Measurements from ENCODE around the gene C22orf15. TPM values are rescaled to one million over a fixed set of nuclear protein-coding genes. Genes with fewer than 3 reads are reported as not detected.

Gene C22orf15
- total RNA-seq, 1 experiment from 2014 or later = not detected

GRCh38 chr22:23754220-23754919 lies 8.4 kb upstream of the C22orf15 start, which contains the start of gene VPREB3:
TSS of gene VPREB3 (minus strand) at chr22:23754425. CDS start at chr22:23754363, 62 bp downstream.
- intact Hi-C loops (cut with micrococcal nuclease) = no loop called here
- DNase-seq (ENCODE audit: unreplicated experiment) = no peak
- no peaks in the 10 kb centered on the region for H3K27me3 Mint-ChIP-seq (ENCODE audit: insufficient read depth, unreplicated experiment)
- no peak within 1 kb of the TSS for H3K4me3 Mint-ChIP-seq (ENCODE audit: unreplicated experiment)
- H3K9me3 Mint-ChIP-seq (ENCODE audit: unreplicated experiment) = peaks cover 7% of the 10 kb centered on the region
- TF ChIP-seq CTCF (IDR thresholded peaks at IDR 0.05; ENCODE audit: unreplicated experiment) = no peak
- H3K4me1 Mint-ChIP-seq (ENCODE audit: insufficient read depth, unreplicated experiment) = peaks cover 13% of the 10 kb centered on the region
- ChIA-PET POLR2A (interaction anchor here (1.1 kb wide), 1 partner anchor 103 kb away, joined by 3 read pairs; the partner anchor contains the start of gene SLC2A11), CTCF (interaction anchor here (0.6 to 1.8 kb wide), 4 partner anchors 13 to 95 kb away, joined by 3 to 6 read pairs (median 4); partner anchors contain the start of gene CHCHD10)
- H3K27ac Mint-ChIP-seq (ENCODE audit: low read depth, unreplicated experiment) = no peak within 1 kb of the TSS
- no TSS peak for BruUV-seq (replicated peaks)
- H3K36me3 Mint-ChIP-seq (ENCODE audit: insufficient read depth, unreplicated experiment) = no peaks in the 10 kb centered on the region

- H3K27ac Mint-ChIP-seq (ENCODE audit: low read depth, unreplicated experiment) = no peak overlapping the region
- H3K9me3 Mint-ChIP-seq (ENCODE audit: unreplicated experiment) = no peaks in the 10 kb centered on the region
- no peaks in the 10 kb centered on the region for H3K36me3 Mint-ChIP-seq (ENCODE audit: insufficient read depth, unreplicated experiment)
- peaks cover 6% of the 10 kb centered on the region for H3K4me1 Mint-ChIP-seq (ENCODE audit: insufficient read depth, unreplicated experiment)
- no TSS peak for BruUV-seq (replicated peaks)
- H3K27me3 Mint-ChIP-seq (ENCODE audit: insufficient read depth, unreplicated experiment) = no peaks in the 10 kb centered on the region
- ChIA-PET CTCF (interaction anchor here (1.0 to 1.8 kb wide), 3 partner anchors 12 to 95 kb away, joined by 3 to 6 read pairs (median 4); partner anchors contain the start of gene CHCHD10), POLR2A (interaction anchor here (1.1 kb wide), 1 partner anchor 102 kb away, joined by 3 read pairs; the partner anchor contains the start of gene SLC2A11)
- no peak for DNase-seq (ENCODE audit: unreplicated experiment)
- no peak for TF ChIP-seq CTCF (IDR thresholded peaks at IDR 0.05; ENCODE audit: unreplicated experiment)
- intact Hi-C loops (cut with micrococcal nuclease) = no loop called here
- no peak overlapping the region for H3K4me3 Mint-ChIP-seq (ENCODE audit: unreplicated experiment)
These were observed 7.7 kb upstream of the C22orf15 start for GRCh38 chr22:23754980-23755636.

- intact Hi-C loops (cut with micrococcal nuclease) = no loop called here
- CTCF ChIA-PET = interaction anchor here (1.6 to 1.8 kb wide), 2 partner anchors 12 to 94 kb away, joined by 4 to 6 read pairs; partner anchors contain the start of gene CHCHD10
- BruUV-seq (replicated peaks) = no TSS peak
These were observed 7.1 kb upstream of the C22orf15 start for GRCh38 chr22:23755711-23756110.

More at GRCh38 chr22:23755711-23756110, 7.1 kb upstream of the C22orf15 start:
- Mint-ChIP-seq H3K27ac (ENCODE audit: low read depth, unreplicated experiment) (no peak overlapping the region), H3K4me1 (ENCODE audit: insufficient read depth, unreplicated experiment) (no peaks in the 10 kb centered on the region), H3K27me3 (ENCODE audit: insufficient read depth, unreplicated experiment) (no peaks in the 10 kb centered on the region), H3K4me3 (ENCODE audit: unreplicated experiment) (no peak overlapping the region), H3K9me3 (ENCODE audit: unreplicated experiment) (no peaks in the 10 kb centered on the region), H3K36me3 (ENCODE audit: insufficient read depth, unreplicated experiment) (no peaks in the 10 kb centered on the region)
- POLR2A ChIA-PET = interaction anchor here (1.1 kb wide), 1 partner anchor 102 kb away, joined by 3 read pairs; the partner anchor contains the start of gene SLC2A11
- no peak for DNase-seq (ENCODE audit: unreplicated experiment)
- TF ChIP-seq CTCF (IDR thresholded peaks at IDR 0.05; ENCODE audit: unreplicated experiment) = no peak

Data from MCF 10A (cell line).